Right renal pelvis (tissue), 4 donors: ENCODE results near the gene CHADL. TPM values are rescaled to one million over a fixed set of nuclear protein-coding genes. Genes with fewer than 3 reads are reported as not detected.

ENCODE experiments used
- DNase-seq, 4 donors: peaks; one replicate each; pipeline ENCODE4 v3.0.0-alpha.2; 2013; ENCODE audit warnings: low read depth in 4 of 4, low spot score in 3 of 4, missing footprints in 1 of 4
- polyA plus RNA-seq, 4 donors: library from polyadenylated mRNA; unstranded; fragments of 120-200 nt; gene quantifications; one replicate each; pipeline ENCODE4 v1.2.1, GENCODE V29; 2013; ENCODE audit not compliant: insufficient read length in 4 of 4

Gene CHADL
- polyA plus RNA-seq, 4 donors: 2.8 to 4.3 (median 3.3) TPM

DNA sequence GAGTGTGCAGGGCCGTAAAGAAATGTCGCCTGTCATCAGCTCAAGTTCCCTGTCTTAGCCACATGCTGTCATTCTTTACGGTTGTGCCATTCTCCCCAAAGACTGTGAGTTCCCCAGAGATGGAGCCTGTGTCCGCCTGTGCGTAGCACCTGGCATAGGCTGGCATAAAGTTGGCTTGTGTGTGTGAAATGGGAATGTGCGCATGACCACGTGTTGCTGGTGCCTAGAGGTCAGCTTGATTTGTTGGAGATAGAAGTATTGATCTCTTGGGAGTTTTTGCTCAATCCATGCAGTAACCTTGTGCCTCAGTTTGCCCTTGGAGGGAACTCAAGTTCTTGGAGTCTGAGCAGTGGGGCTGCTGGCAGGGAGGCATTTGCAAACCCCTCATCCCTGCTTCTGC is 9.4 kb downstream of the CHADL start:
- DNase-seq: no peak

GRCh38 chr22:41230401-41230785 is 10.3 kb downstream of the CHADL start:
- DNase-seq: no peak

DNA sequence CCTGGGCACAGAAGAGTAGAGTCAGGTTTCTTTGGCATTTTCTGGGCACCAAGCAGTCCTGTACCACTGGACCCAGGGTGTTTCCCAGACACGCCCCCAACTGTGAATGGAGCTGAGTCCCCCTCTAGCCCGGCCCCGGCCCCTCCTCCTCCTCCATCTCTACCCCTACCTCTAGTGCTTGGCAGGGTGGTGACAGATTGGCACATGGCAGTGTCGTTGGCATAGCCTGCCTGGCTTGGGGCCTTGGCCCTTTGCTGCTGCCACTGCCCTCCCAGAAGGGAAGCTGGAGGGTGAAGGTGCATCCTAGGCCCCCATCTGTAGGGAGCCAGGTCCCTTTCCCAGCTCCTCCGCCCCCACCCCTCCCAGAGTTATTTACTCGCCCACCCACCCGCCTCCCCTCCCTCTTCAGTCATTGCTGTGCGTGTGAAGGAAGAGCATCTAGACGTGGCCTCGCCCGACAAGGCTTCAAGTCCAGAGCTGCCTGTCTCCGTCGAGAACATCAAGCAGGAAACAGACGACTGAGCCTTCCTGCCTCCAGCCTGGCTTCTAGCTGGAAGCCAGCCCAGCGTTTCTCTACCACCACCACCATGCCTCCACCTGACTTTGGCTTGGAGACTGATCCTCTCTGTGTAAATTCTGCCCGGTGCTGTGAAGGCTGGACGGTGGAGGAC is 10.9 kb downstream of the CHADL start:
- no peak for DNase-seq

- no peak for DNase-seq
These were observed 11.5 kb downstream of the CHADL start for GRCh38 chr22:41229215-41229614.

- no peak for DNase-seq
These were observed 13.7 kb downstream of the CHADL start for GRCh38 chr22:41226723-41227655.

DNA sequence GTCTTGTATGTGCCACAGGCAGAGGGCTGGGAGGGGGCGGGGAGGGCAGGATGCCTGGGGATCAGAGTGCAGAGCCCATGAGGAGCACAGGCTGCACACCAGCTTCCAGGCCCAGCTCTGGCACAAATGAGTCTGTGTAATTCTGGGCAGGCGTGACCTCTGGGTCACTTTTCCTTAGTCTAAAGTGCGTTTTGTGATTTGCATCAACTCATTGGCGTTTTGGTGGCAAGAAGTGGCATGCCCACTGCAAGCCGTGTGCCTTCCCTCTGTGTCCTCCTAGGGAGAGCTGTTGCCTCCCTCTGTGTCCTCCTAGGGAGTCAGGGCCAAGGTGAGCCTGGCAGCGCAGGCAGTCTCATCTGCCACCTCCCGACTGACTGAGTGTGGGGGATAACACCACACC is 17.2 kb downstream of the CHADL start:
- no peak for DNase-seq

- no peak for DNase-seq
These were observed 17.8 kb downstream of the CHADL start for GRCh38 chr22:41222846-41223507.

GRCh38 chr22:41217553-41218157 is 23.1 kb downstream of the CHADL start:
- no peak for DNase-seq

DNA sequence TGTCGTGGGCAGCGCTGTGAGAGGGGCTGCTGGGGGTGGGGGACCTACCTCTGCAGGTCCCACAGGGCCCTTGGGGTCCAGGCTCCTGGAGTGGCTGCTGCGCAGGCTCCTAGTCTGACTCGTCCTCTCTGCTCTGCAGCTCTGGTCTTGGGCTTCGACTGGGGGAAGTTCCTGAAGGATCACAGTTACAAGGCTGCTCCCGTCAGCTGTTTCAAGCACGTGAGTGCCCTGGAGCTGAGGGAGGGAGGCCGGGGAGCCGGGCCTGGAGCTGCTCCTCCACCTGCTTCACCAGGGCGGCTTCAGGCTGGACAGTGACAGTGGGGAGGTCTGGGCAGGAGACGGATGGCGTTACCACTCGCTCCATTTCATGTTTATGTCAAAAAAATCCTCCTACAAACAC is 23.7 kb downstream of the CHADL start:
- DNase-seq: no peak

- no peak for DNase-seq
These were observed 24.8 kb downstream of the CHADL start for GRCh38 chr22:41215926-41216325.

- DNase-seq: no peak
These were observed 25.3 kb downstream of the CHADL start for GRCh38 chr22:41215409-41215808.

DNA sequence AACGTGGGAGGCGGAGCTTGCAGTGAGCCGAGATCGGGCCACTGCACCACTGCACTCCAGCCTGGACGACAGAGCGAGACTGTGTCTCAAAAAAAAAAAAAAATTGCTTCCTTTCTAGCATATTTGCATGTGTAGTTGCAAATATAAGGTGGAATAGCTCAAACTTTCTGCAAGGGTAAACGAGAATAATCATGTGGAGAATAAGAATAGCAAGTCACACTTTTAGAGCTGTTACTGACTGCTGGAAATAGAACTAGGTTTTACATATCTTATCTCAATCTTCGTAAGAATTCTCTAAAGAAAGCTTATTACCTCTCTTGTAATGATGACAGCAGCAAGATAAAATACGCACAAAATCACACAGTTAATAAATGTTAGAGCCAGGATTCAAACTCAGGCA is 34.0 kb downstream of the CHADL start:
- no peak for DNase-seq

GRCh38 chr22:41204992-41205900 is 35.5 kb downstream of the CHADL start, which contains the start of gene L3MBTL2:
L3MBTL2 (plus strand) TSS chr22:41205312; CDS start chr22:41205363, 51 bp downstream.
- DNase-seq: peak; percentile 88 to 92 (median 90)

DNA sequence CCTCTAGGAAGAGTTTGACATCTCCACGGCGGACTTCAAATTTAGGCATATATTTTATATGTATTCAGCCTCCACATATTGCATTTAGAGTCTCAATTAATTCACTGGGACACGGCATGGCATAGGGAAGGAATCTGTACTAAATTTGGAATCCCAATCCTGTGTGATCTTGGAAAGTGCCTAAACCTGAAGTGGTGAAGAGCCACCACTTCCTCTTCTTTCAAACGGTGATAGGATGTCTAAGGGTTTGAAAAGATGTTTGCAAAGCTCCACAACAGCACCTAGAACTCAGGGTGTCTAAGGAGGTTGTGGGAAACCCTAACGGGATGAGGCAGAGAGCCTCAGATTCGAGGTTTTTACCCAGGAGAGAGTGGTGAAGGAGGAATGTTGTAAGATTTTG is 36.7 kb downstream of the CHADL start:
- DNase-seq: no peak

- no peak for DNase-seq
These were observed 37.6 kb downstream of the CHADL start for GRCh38 chr22:41203118-41203517.

DNA sequence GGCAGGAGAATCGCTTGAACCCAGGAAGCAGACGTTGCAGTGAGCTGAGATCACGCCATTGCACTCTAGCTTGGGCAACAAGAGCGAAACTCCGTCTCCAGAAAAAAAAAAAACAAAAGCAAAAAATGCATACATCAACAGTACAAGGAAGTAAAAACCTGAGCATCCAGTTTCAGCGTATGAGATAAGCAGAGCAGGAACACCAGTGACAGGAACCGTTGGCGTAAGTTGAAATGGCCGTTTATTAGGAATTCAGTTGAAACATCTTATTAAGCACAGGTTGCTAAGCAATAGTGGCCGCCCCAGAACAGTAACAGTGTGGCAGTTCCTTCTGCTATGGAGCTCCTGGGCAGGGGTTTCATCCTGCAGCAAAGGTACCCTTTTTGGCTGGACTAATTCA is 39.6 kb downstream of the CHADL start:
- no peak for DNase-seq

GRCh38 chr22:41198027-41198580 is 42.6 kb downstream of the CHADL start:
- no peak for DNase-seq

DNA sequence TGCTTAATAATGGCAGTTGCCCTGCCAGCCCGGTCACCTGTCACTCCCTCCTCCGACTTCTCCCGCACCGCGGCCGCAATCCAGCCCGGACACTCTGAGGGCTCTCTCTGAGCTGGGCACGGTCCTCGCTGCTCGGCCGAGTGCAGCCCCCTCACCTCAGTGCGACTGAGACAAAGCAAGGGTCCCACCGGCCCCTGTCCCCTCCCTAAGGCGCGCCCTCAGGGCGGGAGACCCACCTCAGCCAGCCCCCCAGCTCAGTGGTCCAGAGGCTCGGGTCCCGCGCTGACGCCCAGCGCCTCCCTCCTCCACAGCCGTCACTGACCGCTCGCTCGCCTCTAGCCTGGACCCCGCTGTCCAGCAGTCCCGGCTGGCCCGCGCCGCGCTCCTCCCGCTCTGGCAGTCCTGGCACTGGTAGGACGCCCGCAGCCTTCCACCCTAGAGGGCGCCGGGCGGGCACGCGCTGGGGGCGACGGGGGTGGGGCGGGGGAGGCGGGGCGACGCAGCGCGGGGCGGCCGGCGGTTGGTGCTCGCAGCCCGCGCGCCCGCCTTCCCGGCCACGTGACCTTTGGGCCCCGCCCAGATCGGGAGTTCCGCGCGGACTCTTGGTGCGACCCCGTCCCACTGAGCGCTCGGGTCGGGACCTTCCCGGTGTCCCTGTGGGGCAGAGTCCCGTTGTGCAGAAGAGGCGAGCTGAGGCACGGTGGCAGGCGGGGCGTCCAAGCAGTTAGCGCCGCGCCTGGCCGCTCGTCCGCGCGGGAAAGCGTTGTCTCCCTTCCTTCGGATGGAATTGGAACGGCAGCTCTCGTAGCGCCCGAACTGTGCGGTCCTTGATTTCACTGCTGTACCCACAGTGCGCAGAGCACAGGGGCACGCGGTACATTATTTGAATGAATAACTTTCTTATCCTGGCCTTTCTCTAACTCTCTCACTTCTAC is 43.4 kb downstream of the CHADL start:
- DNase-seq: peak in 3 of 4 donors; percentile 56 to 75 (median 57)
